ENCODE results near the gene PDE5A.

GRCh38 chr4:119602366-119602765 lies 26.2 kb downstream of the PDE5A start:
- TF ChIP-seq CTCF (IDR thresholded peaks at IDR 0.05) (no peak), POLR2A (IDR thresholded peaks at IDR 0.05) (no peak)
